Measurements from ENCODE around the gene CHKA.

CHKA gene

GRCh38 chr11:68017980-68018729, 103.0 kb downstream of the CHKA start:
- no peaks in the 10 kb centered on the region for H3K9me3 ChIP-seq (ENCODE audit: control insufficient read depth, low read length)
- no peak overlapping the region for H3K4me3 ChIP-seq (ENCODE audit: extremely low read depth, insufficient read depth, low read length, poor library complexity, severe bottlenecking)
- H3K27ac ChIP-seq (ENCODE audit: low read depth, low read length, severe bottlenecking) = no peak overlapping the region
- no peaks in the 10 kb centered on the region for H3K36me3 ChIP-seq (ENCODE audit: control insufficient read depth, insufficient read depth, low read length)
- 87 to 93% methylated on average over 21 to 26 of the region's 27 CpGs for WGBS, 2 experiments (ENCODE audit: insufficient coverage in 2 of 2)
- H3K4me1 ChIP-seq (ENCODE audit: control insufficient read depth, insufficient read depth, low read length, poor library complexity, severe bottlenecking) = peaks cover 9% of the 10 kb centered on the region

DNA sequence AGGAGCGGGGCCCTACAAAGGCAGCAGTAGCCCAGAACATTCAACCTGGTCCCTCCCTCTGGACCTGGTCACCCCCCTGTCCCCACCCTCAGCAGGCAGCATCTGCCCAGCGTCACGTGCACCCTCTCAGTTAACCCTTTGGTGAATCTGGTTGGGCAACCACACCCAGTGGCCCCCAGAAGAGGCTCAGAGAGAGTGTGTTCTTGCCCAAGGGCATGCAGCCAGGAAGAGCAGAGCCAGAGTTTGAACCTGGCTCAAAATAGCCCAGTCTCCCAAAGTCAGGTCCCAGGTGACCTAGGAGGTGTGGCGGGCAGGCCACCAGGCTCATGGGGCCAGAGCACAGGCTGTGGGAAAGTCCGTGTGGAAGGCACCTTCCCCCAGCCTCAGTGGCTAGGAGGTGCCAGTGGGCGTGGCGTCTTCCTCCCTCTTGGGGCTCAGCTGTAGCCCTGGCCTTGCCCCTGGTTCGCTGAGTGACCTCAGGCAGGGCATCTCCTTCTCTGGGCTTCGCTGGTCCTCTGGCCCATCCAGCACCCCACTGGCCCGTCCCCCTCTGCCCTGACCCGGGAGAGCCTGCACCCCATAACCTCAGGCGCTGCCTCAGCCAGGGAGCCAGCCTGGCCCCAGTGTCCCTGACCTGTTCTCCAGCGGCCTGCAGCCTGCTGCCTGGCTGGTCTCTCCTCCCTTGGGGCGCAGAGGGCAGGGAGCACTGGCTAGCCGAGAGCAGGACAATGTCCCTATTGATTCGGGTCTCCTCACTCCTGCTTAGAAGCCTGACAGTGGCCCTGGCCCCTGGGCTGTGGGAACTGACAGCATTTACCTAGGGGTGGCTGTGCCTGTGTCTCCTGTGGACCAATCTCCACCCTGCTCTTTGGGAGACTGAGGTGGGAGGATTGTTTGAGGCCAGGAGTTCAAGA, 104.0 kb downstream of the CHKA start:
- peaks cover 18% of the 10 kb centered on the region for H3K4me1 ChIP-seq (ENCODE audit: control insufficient read depth, insufficient read depth, low read length, poor library complexity, severe bottlenecking)
- no peak overlapping the region for H3K27ac ChIP-seq (ENCODE audit: low read depth, low read length, severe bottlenecking)
- no peaks in the 10 kb centered on the region for H3K9me3 ChIP-seq (ENCODE audit: control insufficient read depth, low read length)
- WGBS, 2 experiments (ENCODE audit: insufficient coverage in 2 of 2) = 76 to 85% methylated on average over 15 to 16 of the region's 16 CpGs
- no peak overlapping the region for H3K4me3 ChIP-seq (ENCODE audit: extremely low read depth, insufficient read depth, low read length, poor library complexity, severe bottlenecking)
- no peaks in the 10 kb centered on the region for H3K36me3 ChIP-seq (ENCODE audit: control insufficient read depth, insufficient read depth, low read length)

GRCh38 chr11:68016161-68016903, 104.9 kb downstream of the CHKA start:
- H3K36me3 ChIP-seq (ENCODE audit: control insufficient read depth, insufficient read depth, low read length) = no peaks in the 10 kb centered on the region
- no peak overlapping the region for H3K27ac ChIP-seq (ENCODE audit: low read depth, low read length, severe bottlenecking)
- H3K9me3 ChIP-seq (ENCODE audit: control insufficient read depth, low read length) = no peaks in the 10 kb centered on the region
- H3K4me3 ChIP-seq (ENCODE audit: extremely low read depth, insufficient read depth, low read length, poor library complexity, severe bottlenecking) = no peak overlapping the region
- WGBS, 2 experiments (ENCODE audit: insufficient coverage in 2 of 2) = 77 to 84% methylated on average over 12 to 13 of the region's 13 CpGs
- H3K4me1 ChIP-seq (ENCODE audit: control insufficient read depth, insufficient read depth, low read length, poor library complexity, severe bottlenecking) = peaks cover 20% of the 10 kb centered on the region

GRCh38 chr11:68015467-68015866, 105.7 kb downstream of the CHKA start:
- no peaks in the 10 kb centered on the region for H3K36me3 ChIP-seq (ENCODE audit: control insufficient read depth, insufficient read depth, low read length)
- H3K4me1 ChIP-seq (ENCODE audit: control insufficient read depth, insufficient read depth, low read length, poor library complexity, severe bottlenecking) = peaks cover 20% of the 10 kb centered on the region
- H3K9me3 ChIP-seq (ENCODE audit: control insufficient read depth, low read length) = no peaks in the 10 kb centered on the region
- 94 to 96% methylated on average over 4 to 6 of the region's 8 CpGs for WGBS, 2 experiments (ENCODE audit: insufficient coverage in 2 of 2)
- H3K27ac ChIP-seq (ENCODE audit: low read depth, low read length, severe bottlenecking) = no peak overlapping the region
- H3K4me3 ChIP-seq (ENCODE audit: extremely low read depth, insufficient read depth, low read length, poor library complexity, severe bottlenecking) = no peak overlapping the region

DNA sequence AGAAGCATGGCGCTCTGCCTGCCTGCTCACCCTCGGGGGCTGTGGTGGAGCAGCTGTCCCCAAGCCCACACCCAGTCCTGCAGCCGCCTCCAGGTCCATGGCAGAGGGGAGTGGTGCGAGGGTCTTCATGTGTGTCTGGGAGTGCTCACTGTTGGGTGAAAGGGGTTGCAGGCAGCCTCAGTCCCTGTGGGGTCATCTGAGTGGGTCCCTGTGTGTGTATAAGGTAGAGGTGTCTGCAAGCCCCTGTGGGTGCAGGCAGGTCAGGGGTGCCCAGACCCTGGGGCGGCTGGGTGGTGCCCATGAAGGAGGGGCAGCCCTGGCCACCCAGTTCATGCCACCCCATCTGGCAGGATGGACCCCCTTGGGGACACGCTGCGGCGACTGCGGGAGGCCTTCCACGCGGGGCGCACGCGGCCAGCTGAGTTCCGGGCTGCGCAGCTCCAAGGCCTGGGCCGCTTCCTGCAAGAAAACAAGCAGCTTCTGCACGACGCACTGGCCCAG, 106.2 kb downstream of the CHKA start:
- WGBS, 2 experiments (ENCODE audit: insufficient coverage in 2 of 2) = 91 to 96% methylated on average over 9 to 16 of the region's 19 CpGs
- Histone ChIP-seq H3K4me1 (ENCODE audit: control insufficient read depth, insufficient read depth, low read length, poor library complexity, severe bottlenecking) (peaks cover 21% of the 10 kb centered on the region), H3K27ac (ENCODE audit: low read depth, low read length, severe bottlenecking) (no peak overlapping the region), H3K36me3 (ENCODE audit: control insufficient read depth, insufficient read depth, low read length) (no peaks in the 10 kb centered on the region), H3K4me3 (ENCODE audit: extremely low read depth, insufficient read depth, low read length, poor library complexity, severe bottlenecking) (no peak overlapping the region), H3K9me3 (ENCODE audit: control insufficient read depth, low read length) (no peaks in the 10 kb centered on the region)

- 88 to 89% methylated on average over 12 to 13 of the region's 16 CpGs for WGBS, 2 experiments (ENCODE audit: insufficient coverage in 2 of 2)
- Histone ChIP-seq H3K36me3 (ENCODE audit: control insufficient read depth, insufficient read depth, low read length) (no peaks in the 10 kb centered on the region), H3K9me3 (ENCODE audit: control insufficient read depth, low read length) (peaks cover 2% of the 10 kb centered on the region), H3K4me3 (ENCODE audit: extremely low read depth, insufficient read depth, low read length, poor library complexity, severe bottlenecking) (no peak overlapping the region), H3K4me1 (ENCODE audit: control insufficient read depth, insufficient read depth, low read length, poor library complexity, severe bottlenecking) (peaks cover 21% of the 10 kb centered on the region), H3K27ac (ENCODE audit: low read depth, low read length, severe bottlenecking) (no peak overlapping the region)
Observed at GRCh38 chr11:68014157-68014946, 106.8 kb downstream of the CHKA start.

DNA sequence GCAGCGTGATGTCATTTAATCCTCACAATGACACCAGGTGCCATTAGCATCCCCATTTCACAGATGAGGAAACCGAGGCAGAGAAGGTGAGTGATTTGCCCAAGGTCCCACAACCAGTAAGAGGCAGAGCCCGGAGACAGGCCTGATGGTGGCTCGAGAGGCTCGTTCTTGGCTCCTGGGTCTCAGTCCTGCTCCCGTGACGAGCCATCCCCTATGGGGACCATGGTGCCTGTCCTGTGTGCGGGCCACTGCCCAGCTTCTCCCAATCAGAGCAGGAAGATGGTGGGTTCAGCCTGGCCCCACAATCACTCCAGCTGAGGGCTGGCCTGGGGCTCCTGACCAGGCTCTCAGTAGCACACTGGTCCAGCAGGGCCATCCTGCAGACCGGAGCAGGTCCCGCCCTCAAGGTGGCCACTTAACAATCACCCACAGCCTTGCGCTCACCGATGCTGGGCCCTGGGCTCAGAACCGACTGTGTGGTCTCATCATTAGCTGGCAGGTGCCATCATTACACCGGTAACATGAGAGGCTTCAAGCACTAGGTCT, 107.5 kb downstream of the CHKA start:
- WGBS, 2 experiments (ENCODE audit: insufficient coverage in 2 of 2) = 93 to 95% methylated on average over 10 to 14 of the region's 14 CpGs
- Histone ChIP-seq H3K4me3 (ENCODE audit: extremely low read depth, insufficient read depth, low read length, poor library complexity, severe bottlenecking) (no peak overlapping the region), H3K4me1 (ENCODE audit: control insufficient read depth, insufficient read depth, low read length, poor library complexity, severe bottlenecking) (peaks cover 21% of the 10 kb centered on the region), H3K9me3 (ENCODE audit: control insufficient read depth, low read length) (peaks cover 6% of the 10 kb centered on the region), H3K36me3 (ENCODE audit: control insufficient read depth, insufficient read depth, low read length) (no peaks in the 10 kb centered on the region), H3K27ac (ENCODE audit: low read depth, low read length, severe bottlenecking) (peak overlapping the region; percentile 45)

DNA sequence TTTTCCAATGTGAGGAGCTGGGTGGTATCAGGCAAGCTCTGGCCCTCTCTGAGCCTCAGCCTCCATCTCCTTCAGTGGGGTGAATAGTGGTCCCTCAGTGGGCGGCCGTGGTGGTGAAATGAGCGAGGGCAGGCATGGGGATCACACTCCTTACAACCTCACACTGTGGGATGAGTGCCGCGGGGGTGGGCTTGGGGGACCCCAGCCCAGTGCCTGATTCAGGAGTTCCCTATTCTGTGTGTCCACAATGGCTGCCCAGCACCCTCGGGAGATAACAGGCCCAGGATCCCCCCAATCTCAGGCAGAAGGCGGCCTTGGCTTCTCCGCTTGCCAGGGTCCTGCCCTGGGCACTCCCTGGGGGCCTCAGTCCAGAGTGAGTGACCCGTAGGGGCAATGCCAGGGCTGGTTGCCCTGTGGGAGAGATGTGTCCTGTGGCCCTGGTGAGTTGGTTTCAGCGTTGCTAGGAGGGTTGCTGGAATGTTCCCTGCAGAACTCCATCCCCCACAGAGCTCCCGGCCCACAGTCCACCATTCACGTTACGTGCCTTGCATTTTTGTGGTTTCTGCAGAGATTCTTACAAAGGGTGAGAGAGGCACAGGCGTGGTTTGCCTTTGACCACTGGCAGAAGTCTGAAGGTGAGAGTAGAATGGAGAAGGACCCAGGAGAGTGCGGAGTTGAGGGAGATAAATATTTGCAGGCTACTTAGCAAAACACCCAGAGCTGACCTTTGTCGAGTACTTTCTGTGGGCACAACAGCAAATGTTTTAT, 108.2 kb downstream of the CHKA start:
- H3K36me3 ChIP-seq (ENCODE audit: control insufficient read depth, insufficient read depth, low read length) = no peaks in the 10 kb centered on the region
- peaks cover 6% of the 10 kb centered on the region for H3K9me3 ChIP-seq (ENCODE audit: control insufficient read depth, low read length)
- H3K4me3 ChIP-seq (ENCODE audit: extremely low read depth, insufficient read depth, low read length, poor library complexity, severe bottlenecking) = no peak overlapping the region
- peak overlapping the region; percentile 45 for H3K27ac ChIP-seq (ENCODE audit: low read depth, low read length, severe bottlenecking)
- WGBS, 2 experiments (ENCODE audit: insufficient coverage in 2 of 2) = 72 to 87% methylated on average over 10 to 13 of the region's 16 CpGs
- peaks cover 21% of the 10 kb centered on the region for H3K4me1 ChIP-seq (ENCODE audit: control insufficient read depth, insufficient read depth, low read length, poor library complexity, severe bottlenecking)

DNA sequence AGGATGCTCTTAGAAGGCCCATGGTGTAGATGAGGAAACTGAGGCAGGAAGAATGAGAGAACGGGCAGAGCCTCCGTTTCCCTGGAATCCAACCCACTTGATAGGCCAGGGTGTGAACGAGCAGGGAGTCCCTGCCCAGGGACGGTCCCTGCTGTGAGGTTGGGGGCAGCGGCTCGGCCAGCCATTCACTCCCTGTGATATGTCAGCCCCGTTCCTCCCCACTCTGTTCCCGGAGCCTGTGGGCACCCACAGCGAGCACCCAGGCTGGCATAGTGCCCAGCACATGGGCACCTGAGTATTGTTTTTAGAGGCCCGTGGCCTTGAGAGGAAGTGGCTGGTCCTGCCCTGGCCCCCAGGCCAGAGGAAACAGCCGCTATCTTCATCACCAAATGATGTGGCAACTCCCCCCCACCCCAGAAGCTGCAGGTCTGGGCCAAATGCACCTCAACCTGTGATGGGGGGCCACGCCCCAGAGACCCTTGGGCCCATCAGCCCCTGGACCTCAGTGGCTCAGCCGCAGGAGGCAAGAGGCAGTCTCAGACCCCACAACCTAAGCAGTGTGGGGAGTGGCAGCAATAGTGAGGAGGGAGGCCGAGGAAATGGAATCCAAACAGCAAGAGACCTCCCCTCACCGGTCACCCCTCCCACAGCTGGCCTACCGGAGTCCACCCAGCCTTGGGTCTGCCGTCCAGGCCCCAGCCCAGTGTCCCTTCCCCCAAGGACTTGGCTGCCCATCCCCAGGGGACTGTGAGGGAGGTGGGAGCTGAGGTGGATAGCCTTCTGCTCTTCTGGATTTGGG, 108.9 kb downstream of the CHKA start:
- Histone ChIP-seq H3K9me3 (ENCODE audit: control insufficient read depth, low read length) (peaks cover 6% of the 10 kb centered on the region), H3K27ac (ENCODE audit: low read depth, low read length, severe bottlenecking) (peak overlapping the region; percentile 41), H3K36me3 (ENCODE audit: control insufficient read depth, insufficient read depth, low read length) (no peaks in the 10 kb centered on the region), H3K4me3 (ENCODE audit: extremely low read depth, insufficient read depth, low read length, poor library complexity, severe bottlenecking) (no peak overlapping the region), H3K4me1 (ENCODE audit: control insufficient read depth, insufficient read depth, low read length, poor library complexity, severe bottlenecking) (peaks cover 21% of the 10 kb centered on the region)
- WGBS, 2 experiments (ENCODE audit: insufficient coverage in 2 of 2) = 86 to 96% methylated on average over 10 to 11 of the region's 17 CpGs
